GM23248 (cell line): ENCODE data around the gene ZNF557.
"Not testable (repeated sequence)": the region's sequence is repeated elsewhere in the genome, so short reads cannot be mapped to it uniquely, and the experiment has no call there.

ENCODE experiments used
- EZH2 ChIP-seq: fragments of 200-600 bp; sonication (generic); IDR thresholded peaks from 2 replicates; pipeline ENCODE4 v1.6.1; 2018; ENCODE audit warnings: antibody characterized with exemption, mild to moderate bottlenecking; ENCODE audit not compliant: insufficient read depth, poor library complexity, severe bottlenecking
- EZH2phosphoT487 ChIP-seq: fragments of 200-600 bp; sonication (generic); IDR thresholded peaks from 2 replicates; pipeline ENCODE4 v1.6.1; 2018; ENCODE audit warnings: antibody characterized with exemption, moderate library complexity, mild to moderate bottlenecking, low read depth; ENCODE audit not compliant: insufficient read depth

GRCh38 chr19:7058576-7058975 lies 10.9 kb upstream of the ZNF557 start, which contains the start of gene MBD3L3:
- not testable (repeated sequence) for TF ChIP-seq EZH2, EZH2phosphoT487
